ENCODE measurements around the gene HMGB1.

Gene HMGB1

DNA sequence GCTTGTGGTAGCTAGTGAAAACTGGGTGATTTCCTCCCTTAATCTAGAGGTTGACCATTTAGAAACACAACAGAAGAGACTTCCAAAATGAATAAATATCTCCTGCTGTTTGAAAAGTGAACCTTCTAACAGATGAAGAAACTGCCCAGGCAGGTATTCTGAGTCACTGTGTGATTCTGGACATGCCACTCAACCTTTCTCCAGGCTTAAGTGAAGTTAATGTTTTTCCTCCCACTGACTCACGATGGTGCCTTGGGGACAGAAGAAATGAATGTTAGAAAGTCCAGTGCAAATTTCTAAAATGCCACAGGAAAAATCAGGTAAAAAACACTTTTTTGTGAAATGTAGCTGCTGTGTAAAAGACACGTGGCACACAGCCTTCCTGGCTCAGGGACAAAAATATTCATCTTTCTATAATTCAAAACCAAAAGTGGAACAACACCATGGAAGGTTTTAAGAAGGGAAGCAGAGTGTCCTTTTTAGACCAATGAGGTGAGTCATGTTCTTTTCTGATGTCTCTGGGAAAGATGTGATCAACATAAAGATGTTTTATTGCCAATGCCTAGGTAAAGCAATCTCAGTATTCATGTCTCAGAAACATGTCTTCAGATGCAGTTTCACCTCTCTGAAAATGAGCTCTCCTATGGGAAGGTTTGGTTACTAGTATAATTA lies 34.3 kb downstream of the HMGB1 start:
- DNase-seq (ENCODE audit: low read depth in 1 of 2, low spot score in 1 of 2), result no peak

DNA sequence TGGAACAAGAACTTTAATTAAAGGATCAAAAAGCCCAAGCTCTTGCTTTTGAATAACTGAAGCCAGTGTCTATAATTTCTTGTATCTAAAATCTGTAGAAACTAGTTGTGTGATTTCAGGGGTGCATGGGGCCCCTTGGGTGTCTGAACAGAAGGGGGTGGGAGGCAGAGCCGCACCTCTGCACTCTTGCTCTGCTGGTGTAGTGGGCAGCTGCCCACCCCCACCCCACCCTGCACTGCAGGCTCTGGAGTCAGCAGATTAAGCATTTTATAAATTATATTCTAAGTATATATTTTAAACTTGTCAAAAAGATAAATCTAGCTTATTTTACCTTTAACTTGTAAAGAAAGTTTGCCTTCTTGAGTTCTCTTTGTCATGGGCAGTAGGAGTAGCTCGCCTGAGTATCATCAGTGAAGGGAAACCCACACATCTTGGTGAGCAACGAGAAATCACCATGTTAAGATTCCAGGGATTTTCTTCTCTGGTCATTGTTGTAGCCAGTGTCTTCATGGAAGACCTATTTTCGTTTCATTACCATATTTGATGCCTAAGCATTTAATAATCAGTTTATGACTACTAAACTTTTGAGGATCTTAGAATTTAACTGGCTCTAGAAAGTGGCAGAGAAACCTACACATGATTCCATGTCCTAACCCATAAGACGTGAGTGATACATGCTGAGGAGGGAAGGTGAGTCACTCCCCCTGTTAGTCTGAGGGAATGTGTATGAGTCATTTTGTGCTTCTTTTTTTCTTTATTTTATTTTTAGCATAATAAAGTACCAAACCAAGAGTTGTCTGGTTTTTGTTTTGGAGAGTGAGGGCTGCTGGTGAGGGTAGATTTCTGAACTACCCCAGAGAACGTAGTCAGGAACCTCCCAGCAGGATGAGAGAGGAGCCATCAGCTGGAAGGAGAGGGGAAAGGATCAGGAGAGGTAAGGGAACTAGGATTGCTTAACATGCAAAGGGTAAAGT lies 35.7 kb downstream of the HMGB1 start:
- DNase-seq (ENCODE audit: low read depth in 1 of 2, low spot score in 1 of 2), result peak in 1 of 2 donors; percentile 57

DNA sequence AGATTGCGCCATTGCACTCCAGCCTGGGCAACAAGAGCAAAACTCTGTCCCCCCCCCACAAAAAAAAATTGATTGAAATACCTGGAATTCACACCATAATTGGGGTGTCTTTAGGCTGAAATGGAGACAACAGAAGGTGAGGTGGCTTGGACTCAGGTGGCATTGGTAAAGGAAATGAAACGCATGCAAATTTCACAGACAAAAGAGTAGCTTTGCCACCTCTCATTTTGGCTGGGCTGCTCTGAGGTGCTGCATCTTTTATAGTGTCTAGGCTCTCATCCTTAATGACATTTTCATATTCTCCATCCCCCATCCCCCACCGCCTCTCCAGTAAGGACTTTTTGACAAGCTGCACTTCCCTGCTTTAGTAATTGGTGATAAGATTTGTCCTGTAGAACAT lies 36.5 kb downstream of the HMGB1 start:
- DNase-seq (ENCODE audit: low read depth in 1 of 2, low spot score in 1 of 2), result no peak

DNA sequence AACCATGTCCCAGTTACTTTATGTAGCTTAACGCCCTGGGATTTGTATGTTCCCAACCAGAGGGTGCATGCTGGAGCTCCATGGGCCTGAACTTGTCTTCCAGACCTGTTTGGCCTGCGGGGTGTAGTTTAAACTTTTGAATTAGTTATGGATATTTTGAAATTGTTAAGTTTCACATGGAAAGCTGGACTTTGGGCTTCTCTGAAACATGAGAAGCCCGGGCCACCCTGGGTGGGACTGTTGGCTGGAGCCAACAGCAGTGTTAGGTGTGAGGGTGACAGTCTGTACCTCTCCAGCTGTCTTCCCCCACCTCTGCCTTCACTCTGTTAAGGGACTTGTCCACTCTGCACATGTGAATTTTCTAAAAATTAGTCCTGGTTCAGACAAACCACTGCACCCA lies 41.8 kb downstream of the HMGB1 start:
- no peak for DNase-seq (ENCODE audit: low read depth in 1 of 2, low spot score in 1 of 2)

DNA sequence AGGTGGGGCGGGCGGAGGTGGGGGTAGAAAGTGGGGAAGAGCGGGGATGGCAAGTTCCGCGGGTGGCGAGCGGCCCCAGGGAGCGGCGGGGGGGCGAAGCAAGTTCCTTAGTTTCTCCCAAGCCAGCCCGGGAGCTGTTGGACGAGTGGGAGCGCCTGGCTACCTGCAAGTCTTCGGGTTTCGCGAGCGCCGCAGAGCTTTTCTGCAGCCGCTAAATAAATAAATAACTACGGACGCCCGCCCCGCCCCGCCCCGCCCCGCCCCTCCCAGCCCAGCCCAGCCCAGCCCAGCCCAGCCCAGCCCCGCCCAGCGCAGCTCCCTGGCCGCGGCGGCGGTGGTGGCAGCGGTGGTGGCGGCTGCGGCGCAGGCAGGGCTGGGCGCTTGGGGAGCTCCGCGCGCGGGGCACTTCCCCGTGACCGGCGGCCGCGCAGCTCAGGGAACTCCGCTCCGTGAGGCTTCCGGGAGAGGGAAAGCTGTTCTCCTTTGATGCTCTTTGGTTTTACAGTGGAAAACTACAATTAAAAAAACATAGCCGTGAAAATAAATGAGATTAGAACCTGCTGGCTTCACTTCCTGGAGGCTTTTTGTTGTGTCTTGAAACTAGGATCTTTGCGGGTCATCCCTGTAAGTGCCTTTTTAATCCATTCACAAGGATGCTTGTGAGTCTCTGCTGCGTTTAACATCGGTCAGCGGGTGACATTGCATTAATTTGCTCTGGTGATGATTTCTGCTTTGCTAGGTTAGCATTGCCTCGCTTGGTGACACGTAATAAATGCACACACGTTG lies 43.5 kb downstream of the HMGB1 start, which contains the start of gene UBE2L5:
TSS of gene UBE2L5 (plus strand) at position 440 of the 786 bp plus-strand sequence. CDS start 5,498 bp downstream, outside the sequence.
- peak; percentile 32 to 43 for DNase-seq (ENCODE audit: low read depth in 1 of 2, low spot score in 1 of 2)

DNA sequence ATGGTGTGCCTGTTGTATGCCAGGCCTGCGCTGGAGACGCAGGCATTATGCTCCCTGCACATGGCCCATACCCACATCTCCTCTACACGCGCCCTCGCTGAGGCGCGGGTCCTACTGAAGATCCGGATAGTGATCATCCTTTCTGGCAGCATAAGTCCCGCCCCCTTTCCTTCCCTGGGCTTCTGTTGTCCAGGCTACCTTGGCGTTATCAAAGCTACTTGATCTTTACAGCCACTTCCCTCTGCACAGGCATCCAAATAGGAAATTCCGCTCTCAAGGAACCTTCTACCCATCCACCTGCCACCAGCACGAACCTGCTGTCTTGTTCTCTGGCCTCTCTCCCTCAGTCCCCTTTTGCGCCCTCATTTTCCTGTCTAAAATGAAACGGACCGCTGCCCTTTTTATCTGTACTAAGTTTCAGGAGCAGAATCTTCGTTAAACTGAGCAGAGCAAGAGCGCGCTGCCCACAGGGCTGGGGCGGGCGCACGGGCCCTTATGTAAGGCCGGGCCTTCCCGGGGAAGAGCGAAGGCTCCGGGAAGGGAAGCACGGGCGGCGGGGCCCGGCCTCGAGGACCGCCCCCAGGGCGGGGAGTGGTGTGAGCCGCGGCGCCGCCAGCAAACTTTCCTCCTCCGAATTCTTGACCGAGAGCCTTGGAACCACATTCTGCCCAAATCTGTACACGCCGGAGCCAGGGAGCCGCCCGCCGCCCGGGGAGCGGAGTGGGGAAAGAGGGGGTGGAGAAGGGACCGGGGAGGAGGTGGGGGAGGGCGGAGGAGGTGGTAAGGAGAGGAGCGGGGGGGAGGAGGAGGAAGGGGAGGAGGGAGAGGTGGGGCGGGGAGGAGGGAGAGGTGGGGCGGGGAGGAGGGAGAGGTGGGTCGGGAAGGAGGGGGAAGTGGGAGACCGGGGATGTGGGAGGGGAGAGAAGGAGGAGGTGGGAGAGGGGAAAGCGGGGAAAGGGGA lies 44.4 kb downstream of the HMGB1 start:
- DNase-seq (ENCODE audit: low read depth in 1 of 2, low spot score in 1 of 2), result peak in 1 of 2 donors; percentile 10

DNA sequence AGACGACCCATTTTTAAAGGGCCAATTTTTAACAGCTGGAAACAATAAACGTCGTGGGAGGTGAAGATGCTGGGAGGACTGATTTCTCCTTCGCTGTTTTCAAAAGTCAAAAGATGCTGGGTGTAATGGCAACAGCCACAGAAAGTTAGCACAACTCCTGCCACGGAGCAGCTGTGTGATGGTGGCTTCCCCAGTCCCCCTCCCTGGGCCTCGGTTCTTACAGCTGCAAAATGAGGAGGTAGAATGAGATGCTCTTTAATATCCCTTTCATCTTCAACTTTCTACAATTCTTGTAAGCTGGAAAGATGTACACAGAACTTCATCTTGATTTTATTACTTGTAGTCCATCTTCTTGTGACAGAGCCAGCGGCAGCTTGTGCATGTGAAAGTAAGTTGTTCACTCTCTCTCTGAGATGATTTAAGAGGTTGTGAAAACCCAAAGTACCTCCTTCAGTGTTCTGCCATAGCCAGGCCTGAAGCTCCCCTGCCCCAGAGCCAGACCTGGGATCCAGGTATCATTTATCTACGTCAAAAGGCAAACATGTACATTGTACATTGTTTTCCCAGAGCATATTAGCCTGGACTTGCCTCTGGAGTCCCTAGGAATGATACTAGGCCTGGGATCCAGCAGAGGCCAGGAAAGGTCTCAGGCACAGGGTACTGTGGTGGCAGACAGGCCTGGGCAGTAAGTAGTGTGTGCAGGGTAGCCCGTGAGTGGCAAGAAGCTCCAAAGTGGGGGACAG lies 46.8 kb downstream of the HMGB1 start:
- DNase-seq (ENCODE audit: low read depth in 1 of 2, low spot score in 1 of 2), result no peak

DNA sequence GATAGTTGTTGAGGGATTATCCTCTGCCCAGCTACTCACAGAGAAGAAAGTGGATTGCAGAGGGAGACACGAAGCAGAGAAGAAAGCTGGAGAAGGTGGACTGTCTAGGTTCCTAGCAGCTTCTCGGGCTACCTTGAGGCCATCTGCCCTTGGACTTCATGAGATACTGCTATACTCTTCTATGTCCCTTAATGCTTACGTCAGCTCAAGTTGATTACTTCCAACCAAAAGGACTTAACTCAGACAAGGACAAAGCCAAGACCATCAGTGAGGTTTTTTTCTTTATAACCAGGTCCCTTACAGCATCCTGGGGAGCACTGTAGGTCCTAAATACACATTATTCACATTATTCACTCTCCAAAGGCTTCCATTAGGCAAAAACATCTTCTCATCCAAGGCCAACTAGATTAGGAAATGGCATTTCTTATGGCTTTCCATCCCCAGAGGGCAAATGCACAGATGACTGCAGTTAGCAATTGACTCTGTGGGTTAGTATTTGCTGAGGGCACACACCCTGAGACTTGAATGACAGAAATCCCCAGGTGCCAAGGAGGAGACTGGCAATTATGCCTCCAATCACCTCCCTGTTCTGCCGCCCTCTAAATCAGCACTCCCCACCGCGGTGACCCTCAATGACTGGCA lies 47.5 kb downstream of the HMGB1 start:
- no peak for DNase-seq (ENCODE audit: low read depth in 1 of 2, low spot score in 1 of 2)

DNA sequence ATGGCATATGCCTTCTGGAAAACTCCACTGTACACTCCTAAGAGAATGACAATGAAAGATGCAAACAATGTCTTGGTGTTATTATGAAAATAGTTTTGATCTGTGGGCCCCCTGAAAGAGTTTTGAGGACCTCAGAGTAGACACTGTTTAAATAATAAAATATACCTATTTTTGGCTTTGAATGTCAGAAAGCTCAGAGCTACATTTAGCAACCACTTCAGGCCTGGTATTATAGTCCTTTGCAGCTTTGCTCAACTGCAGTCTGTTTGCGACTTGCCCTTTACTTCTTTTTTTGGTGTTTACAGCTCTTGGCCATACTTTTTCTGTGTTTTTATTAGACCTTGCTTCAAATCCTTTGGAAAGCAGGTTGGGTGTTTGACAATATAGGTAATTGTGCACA lies 49.3 kb downstream of the HMGB1 start:
- DNase-seq (ENCODE audit: low read depth in 1 of 2, low spot score in 1 of 2), result no peak

DNA sequence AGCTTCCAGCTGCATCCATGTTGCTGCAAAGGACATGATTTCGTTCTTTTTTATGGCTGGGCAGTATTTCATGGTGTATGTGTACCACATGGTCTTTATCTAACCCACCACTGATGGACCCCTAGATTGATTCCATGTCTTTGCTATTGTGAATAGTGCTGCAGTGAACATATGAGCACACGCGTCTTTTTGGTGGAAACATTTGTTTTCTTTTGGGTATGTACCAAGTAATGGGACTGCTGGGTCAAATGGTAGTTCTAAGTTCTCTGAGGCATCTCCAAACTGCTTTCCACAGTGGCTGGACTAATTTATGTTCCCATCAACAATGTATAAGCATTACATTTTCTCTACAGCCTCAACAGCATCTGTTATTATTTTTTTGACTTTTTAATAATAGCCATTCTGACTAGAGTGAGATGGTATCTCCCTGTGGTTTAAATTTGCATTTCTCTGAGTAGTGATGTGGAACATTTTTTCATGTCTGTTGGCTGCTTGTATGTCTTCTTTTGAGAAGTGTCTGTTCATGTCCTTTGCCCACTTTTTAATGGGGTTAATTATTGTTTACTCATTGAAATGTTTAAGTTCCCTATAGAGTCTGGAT lies 50.2 kb downstream of the HMGB1 start:
- DNase-seq (ENCODE audit: low read depth in 1 of 2, low spot score in 1 of 2), result no peak

DNA sequence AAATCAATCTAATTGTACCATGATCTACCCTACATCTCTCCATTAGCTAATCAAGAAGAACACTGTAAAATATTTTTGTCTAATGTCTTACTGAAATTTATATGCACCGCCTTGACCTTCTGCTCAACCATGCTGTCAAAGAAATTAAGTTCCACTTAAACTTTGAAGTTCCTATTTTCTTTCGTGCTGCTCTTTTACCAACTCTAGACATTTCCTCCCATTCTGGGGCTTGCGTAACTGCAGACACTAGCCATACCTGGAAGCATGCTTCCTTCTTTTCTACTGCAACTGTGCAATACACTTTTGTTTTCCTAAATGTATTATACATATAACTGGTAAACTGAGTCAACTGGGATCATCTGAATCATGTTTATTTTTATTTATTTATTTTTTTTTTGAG lies 51.9 kb downstream of the HMGB1 start:
- DNase-seq (ENCODE audit: low read depth in 1 of 2, low spot score in 1 of 2), result no peak

DNA sequence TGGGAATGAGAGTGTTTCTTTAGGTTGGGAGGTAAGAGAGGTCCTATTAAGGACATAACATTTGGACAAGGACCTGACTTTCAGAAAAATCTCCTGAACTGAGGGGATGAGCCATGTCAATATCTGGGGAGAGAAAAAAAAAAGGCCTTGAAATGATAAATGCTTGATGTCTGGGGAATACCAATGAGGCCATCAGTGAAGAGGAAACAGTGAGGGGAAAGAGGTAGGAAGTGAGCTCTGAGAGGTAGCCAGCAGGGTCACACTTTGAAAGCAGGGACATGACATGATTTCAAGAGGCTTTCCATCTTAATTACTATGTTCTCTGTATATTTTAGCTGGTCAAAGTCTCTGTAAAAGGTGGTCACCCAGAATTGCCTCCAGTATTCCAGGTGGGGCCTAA lies 53.4 kb downstream of the HMGB1 start:
- DNase-seq (ENCODE audit: low read depth in 1 of 2, low spot score in 1 of 2), result no peak

DNA sequence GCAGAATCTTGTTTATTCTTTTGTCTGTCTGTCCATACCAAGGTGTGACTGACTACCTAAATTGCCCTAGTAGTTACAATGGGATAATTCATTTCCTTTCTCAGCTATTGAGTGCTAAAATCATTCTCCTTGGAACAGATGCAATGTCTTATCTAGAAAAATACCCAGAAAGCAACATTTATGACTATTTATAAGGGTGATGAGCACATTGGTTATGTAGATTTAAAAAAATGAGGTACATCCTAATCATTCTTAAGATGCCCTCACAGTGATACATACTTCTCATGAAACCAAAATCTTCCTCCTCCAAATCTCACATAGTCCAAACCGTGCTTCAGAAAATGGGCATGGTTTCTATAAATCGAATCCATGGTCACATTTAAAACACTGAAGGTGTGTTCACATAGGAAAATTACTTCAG lies 55.0 kb downstream of the HMGB1 start:
- no peak for DNase-seq (ENCODE audit: low read depth in 1 of 2, low spot score in 1 of 2)

DNA sequence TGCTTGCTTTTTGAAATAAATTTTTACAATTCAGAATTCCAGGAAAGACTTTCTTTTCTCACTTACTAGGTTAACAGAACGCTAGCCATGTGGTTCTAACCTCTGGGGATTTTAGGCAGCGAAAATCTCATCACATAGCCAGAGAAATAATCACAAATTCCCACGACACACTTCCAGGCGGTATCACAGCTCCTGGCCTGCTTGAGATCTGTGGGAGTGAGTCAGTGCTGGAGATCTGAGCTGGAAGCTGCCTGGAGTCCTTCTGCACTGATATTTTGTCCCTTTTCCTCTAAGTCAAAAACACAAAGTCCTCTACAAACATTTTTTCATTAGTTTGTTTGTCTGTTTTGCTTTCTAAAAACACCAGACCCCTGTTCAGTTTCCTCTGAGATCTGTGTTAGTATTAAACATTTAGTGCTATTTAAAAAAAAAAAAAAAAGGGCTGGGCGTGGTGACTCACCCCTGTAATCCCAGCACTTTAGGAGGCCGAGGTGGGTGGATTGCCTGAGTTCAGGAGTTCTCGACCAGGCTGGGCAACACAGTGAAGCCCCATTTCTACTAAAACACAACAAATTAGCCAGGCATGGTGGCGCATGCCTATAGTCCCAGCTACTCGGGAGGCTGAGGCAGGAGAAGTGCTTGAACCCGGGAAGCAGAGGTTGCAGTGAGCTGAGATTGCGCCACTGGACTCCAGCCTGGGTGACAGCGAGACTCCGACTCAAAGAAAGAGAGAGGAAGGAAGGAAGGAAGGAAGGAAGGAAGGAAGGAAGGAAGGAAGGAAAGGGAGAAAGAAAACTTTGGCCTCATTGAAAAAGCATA lies 55.6 kb downstream of the HMGB1 start:
- DNase-seq (ENCODE audit: low read depth in 1 of 2, low spot score in 1 of 2), result no peak

DNA sequence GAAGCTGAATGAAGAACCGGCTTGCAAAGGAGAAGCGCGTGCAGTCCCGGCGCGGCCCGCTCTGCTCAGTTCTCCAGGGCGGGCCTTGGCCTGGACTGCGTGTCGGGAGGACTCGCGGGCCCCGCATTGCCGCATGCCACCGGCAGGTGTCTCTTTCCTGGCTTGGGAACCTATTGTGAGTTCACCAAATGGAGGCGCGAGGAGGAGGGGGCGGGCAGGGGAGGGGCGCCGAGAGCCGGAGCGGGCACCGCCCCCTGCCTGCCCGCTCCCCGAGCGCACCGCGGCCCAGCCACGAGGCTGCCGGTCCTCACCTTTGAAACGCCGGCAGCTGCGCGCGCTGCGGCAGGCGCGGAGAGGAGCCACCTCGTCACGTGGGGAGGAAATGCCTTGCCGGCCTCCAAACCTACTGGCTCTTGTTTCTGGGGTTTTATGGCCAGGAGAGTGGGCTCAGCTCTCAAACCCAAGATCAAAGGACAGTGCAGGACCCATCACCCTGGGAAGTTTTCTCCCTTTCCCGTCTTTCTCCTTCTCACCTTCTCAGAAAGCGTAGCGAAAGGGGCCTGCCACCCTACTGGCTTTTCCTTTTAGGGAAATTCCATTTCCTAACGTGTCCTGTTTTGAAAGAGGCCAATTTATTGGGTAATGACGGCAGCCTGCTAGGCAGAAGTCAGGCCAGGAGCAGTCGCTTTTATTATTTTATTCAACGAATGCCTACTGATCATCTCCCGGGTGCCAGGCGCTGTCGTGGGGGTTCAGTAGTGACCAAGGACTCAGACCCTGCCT lies 57.2 kb downstream of the HMGB1 start:
- peak; percentile 84 to 89 for DNase-seq (ENCODE audit: low read depth in 1 of 2, low spot score in 1 of 2)

DNA sequence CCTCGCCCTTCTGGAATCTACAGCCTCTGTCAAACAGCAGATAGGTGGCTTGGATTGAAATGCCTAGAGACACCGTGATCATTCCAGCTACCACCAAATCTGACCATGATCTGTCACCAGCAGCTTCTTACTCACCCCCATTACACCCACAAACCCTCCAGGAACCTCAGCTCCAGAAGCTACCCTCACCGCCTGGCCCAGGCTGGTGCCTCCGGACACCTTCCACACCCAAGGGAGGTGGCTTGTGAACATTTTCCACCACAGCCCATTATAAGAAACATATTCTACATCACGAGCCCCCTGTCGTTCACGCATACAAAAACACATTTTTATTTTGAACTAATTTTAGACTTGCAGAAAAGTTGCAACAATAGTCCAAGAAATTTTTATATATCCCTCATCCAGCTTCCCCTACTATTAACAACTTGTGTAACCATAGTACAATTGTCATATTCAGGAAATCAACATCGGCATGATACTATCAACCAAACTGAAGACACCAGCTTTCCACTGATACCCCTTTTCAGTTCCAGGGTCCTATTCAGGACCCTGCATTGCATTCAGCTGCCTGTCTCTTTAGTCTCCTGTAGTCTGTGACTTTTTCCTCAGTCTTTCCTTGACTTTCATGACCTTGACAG lies 58.8 kb downstream of the HMGB1 start:
- DNase-seq (ENCODE audit: low read depth in 1 of 2, low spot score in 1 of 2), result no peak

Data from activated CD4-positive, alpha-beta T cell treated with anti-CD3 and anti-CD28 coated beads, Interleukin-2, amount 50 U/mL, for 24 hours (primary cell).